OCI-M2 (cell line): ENCODE measurements around the gene DDX23.

Source experiments
- DNase-seq: peaks from one replicate; lab custom pipeline; 2025; ENCODE audit not compliant: unreplicated experiment; lab: John Stamatoyannopoulos, UW

Gene DDX23

GRCh38 chr12:48800971-48801370, 51.0 kb downstream of the DDX23 start:
- no peak for DNase-seq

DNA sequence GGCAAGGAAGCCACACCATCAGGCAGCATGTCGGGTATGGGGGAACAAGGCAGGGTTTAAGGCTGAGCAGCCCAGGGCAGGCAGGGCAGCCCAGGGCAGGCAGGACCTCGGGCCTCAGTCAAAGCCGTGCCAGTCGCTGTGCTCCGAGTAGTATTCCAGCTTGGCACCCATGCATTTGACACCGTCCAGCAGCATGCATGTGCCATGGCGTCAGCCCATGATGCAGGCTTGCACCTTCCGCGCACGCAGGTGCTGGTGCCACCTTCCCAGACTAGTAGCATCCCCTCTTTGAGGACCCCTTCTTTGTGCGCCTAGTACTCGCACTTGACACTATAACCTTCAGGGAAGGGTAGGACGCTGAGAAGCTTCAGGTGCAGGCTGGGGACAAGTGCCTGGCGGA, 51.5 kb downstream of the DDX23 start:
- no peak for DNase-seq

GRCh38 chr12:48796976-48797375, 55.0 kb downstream of the DDX23 start:
- DNase-seq = no peak

- no peak for DNase-seq
Observed at GRCh38 chr12:48795550-48796455, 56.2 kb downstream of the DDX23 start.

- DNase-seq = no peak
Observed at GRCh38 chr12:48794870-48795269, 57.1 kb downstream of the DDX23 start.

GRCh38 chr12:48793696-48794095, 58.3 kb downstream of the DDX23 start:
- no peak for DNase-seq

DNA sequence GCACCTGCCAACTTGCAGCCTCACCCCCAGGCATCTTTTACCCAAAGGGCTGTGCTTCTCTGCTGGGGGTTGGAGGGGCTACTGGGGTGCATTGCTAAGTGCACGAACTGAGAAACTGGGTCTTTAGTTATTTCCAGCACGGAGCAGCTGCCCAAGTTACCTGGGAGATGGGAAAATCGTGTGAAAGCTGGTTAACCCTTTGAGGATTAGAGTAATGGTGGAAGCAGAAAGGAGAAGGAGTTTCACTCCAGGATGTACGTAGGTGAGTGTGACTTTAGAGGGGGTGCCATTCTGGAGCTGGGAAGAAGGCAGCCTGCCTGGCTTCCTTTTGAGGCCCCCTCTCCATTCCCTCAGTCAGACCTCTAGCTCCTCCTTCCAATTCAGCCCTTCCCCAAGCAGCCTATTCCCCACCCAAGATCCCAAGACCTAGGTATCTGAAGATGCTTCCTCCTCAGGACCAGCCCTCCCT, 62.1 kb downstream of the DDX23 start:
- no peak for DNase-seq

GRCh38 chr12:48788854-48789775, 62.8 kb downstream of the DDX23 start, which contains the start of gene ADCY6:
Gene ADCY6 (minus strand): TSS chr12:48789089. CDS start chr12:48783434, 5,655 bp downstream.
- no peak for DNase-seq

- DNase-seq = no peak
Observed at GRCh38 chr12:48788524-48788853, 63.5 kb downstream of the DDX23 start.

DNA sequence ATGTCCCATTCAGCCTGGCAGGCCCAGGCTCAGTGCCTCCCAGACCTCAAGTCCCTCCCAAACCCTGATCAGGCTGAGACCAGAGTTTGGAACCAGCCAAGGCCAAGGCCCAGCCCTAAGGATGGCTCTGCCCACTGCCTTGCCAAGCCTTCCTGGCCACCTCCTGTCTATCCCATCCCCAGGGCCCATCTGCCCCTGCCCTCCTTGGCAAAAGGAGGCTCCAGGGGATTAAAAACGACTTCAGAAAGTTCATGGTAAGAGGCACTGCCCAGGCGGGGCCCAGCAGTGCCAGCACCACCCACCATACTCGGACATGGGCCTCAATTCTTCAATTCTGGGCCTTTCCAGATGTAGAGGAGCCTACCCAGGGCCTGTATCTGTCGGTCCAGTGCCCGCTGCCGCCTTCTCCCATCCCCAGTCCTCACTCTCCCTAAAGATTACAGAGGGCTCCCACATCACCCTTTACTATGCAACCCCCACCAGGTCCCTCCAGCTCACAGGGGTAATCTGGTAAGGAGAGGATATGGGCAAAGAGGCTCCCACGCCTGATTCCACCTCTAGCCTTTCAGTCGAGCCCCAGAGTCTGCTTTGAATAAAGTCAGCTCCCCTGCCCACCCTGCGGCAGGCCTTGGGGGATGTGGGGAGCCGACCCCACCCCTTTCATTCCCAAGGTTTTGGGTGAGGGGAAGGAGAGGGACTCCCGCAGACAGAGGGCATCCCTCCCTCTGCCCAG, 64.0 kb downstream of the DDX23 start:
- no peak for DNase-seq

DNA sequence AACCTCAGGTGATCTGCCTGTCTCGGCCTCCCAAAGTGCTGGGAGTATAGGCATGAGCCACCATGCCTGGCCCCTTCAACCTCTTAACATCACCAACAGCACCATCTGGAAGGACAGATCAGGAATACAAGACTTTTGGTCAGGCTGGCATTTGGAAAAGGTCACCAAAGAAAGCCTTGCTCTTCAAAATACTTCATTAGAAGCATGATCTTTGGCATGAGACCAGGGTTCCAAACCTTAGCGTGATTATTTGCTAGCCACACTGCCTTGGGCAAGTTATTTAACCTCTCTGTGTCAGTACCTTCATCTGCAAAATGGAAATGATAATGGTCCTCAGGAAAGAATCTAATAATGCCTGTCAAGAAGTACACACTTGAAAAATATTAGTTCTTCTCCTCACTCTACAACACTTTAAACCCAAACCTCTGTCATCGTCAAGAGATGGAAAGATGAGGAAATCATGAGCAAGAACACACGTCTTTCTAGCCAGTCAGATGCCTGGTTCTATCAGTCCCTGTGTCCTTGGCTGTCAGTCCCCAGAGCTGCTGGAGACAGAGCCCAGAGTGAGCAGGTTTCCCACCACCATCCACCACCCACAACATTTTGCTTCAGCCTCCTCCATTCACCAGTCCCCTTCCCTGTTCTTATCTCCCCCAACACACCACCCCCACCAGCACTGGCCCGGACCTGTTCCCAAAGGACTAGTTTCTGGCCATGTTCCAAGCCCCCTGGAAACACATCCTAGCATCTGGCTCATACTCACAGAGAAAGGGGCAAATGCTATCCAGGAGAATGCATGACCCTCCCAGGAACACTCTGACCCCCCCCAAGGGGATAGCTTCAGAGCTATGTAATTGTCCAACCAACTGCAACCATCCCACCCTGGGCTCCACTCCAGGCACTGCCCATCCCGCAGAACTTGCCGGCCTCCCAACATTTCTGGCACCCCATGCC, 65.1 kb downstream of the DDX23 start:
- no peak for DNase-seq

DNA sequence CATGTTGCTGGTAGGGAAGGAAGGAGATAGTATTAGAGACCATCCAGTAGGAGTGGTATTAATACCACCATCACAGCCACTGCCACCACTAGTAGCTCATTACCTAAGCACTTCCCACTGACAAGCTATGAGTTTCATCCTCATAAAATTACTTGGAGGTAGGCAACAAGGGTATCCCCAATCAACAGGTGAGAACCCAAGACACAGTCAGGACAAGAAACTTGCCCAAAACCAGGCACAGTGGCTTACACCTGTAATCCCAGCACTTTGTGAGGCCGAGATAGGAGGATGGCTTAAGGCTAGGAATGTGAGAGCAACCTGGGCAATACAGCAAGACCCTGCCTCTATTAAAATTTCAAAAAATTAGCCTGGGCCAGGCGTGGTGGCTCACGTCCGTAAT, 68.5 kb downstream of the DDX23 start:
- no peak for DNase-seq

DNA sequence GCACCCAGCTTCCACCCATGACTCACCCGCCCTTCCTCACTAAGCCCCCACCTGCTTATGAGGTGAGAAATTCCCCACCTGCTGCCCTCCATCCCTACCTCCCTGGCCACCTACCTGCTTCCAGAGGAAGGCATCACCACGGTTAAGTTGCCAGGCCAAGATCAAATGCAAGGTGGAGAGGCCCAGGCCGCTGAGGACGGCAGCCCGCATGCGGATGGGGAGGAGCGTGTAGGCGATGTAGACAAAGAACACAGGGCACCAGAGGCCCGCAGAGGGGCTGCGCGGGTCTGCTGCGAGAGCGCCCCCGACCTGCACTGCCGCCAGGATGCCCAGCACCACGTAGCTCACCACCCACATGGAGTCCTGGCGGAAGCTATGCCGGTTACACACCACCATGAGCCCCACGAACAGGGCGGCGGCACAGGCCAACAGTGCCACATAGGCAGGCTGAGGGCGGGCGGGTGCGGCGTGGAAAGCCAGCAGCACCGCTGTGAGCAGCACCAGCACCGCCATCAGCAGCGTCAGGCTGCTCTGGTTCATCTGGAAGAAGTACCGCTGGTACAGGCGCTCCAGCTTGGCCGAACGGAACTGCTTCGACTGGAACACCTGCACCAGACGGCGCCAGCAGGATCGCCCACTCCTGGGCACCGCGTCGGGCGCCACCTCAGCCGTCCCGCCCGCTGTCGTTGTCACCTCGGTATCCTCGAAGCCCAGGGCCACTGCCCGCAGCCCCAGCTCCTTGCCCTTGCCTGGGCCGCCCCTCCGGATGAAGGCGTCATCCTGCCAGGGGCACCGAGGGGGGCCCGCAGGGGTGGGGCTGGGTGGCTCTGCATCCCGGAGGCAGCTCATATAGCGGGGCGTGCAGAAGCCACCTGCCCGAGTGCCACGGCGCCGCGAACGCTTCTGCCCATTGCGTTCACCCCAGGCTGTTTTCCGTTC, 69.2 kb downstream of the DDX23 start:
- DNase-seq = no peak

DNA sequence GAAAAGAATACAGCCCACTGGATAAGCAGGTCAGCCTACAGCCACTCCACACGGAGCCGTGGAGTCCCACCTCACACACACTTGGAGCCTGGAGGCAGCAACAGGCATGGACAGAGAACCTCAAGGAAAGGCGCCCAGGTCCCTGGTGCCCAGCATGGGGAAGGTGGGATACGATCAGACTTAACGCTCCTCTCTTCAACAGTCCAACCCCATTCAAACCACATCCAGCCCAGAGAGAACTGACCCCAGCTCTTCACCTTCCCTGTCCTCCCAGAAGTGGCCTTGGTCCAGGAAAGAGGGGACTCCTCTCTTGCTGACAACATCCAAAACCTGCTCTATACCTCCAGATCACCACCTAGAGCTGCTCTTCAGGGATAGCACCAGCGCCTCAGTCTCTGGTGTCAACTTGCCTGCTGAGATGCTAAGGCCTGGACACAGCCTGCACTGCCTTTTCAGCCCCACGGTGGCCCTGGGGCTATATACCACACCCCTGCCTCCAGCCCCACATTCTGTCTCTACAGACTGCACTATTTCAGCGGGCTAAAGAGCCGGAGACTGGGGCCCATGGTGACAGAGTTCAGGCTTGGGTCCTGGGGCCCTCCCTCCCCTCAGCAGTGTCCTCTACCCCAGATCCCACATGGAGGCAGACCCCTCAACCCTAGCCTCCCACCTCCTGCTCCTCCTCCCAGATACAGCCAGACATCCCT, 70.1 kb downstream of the DDX23 start:
- no peak for DNase-seq

GRCh38 chr12:48780381-48781025, 71.5 kb downstream of the DDX23 start:
- no peak for DNase-seq

GRCh38 chr12:48779869-48780268, 72.1 kb downstream of the DDX23 start:
- peak; percentile 52 for DNase-seq
